Esophagus squamous epithelium (tissue), 4 donors: ENCODE measurements around the gene CTPS2.

ENCODE experiments used
- POLR2A ChIP-seq, 4 donors: fragments of 450-650 bp; IDR thresholded peaks; one replicate each; pipeline ENCODE4 v1.6.1; 2017; ENCODE audit warnings: antibody characterized with exemption in 4 of 4, mild to moderate bottlenecking in 4 of 4, moderate library complexity in 3 of 4
- TF ChIP-seq, protein P1 (sequence below), 6 experiments: fragments of 450-650 bp in 4 of 6; fragments of 200-600 bp in 2 of 6; sonication (generic) in 2 of 6; IDR thresholded peaks; one replicate each; pipeline ENCODE4 v1.5.1; 2016 to 2019; ENCODE audit warnings: antibody characterized with exemption in 6 of 6, mild to moderate bottlenecking in 4 of 6, moderate library complexity in 4 of 6

GRCh38 chrX:16711219-16711811 is 1.2 kb downstream of the CTPS2 start:
- TF ChIP-seq, protein P1, sequence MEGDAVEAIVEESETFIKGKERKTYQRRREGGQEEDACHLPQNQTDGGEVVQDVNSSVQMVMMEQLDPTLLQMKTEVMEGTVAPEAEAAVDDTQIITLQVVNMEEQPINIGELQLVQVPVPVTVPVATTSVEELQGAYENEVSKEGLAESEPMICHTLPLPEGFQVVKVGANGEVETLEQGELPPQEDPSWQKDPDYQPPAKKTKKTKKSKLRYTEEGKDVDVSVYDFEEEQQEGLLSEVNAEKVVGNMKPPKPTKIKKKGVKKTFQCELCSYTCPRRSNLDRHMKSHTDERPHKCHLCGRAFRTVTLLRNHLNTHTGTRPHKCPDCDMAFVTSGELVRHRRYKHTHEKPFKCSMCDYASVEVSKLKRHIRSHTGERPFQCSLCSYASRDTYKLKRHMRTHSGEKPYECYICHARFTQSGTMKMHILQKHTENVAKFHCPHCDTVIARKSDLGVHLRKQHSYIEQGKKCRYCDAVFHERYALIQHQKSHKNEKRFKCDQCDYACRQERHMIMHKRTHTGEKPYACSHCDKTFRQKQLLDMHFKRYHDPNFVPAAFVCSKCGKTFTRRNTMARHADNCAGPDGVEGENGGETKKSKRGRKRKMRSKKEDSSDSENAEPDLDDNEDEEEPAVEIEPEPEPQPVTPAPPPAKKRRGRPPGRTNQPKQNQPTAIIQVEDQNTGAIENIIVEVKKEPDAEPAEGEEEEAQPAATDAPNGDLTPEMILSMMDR (IDR thresholded peaks at IDR 0.05) = no peak
- no peak for TF ChIP-seq POLR2A (IDR thresholded peaks at IDR 0.05)
